Tibial artery (tissue), 4 donors: ENCODE results near the gene SLC41A3.
A peak's percentile ranks its signal among the peaks of the same experiment; 100 is the strongest.
"Not testable (repeated sequence)": the region's sequence is repeated elsewhere in the genome, so short reads cannot be mapped to it uniquely, and the experiment has no call there.

Experiments used
- DNase-seq, 2 donors: peaks; one replicate each; pipeline ENCODE4 v3.0.0-alpha.2; 2019
- H3K27ac ChIP-seq, 2 donors: fragments of 200-600 bp; sonication (generic) in 1 of 2; 1 replicate in 1 of 2; 2 replicates in 1 of 2; pipeline ENCODE4 v1.5.1; 2018 to 2019; ENCODE audit warnings: mild to moderate bottlenecking in 1 of 2
- H3K27me3 ChIP-seq, 2 donors: fragments of 200-600 bp; sonication (generic) in 1 of 2; one replicate each; pipeline versions ENCODE4 v1.5.1 to v1.6.0; 2016 to 2019
- H3K36me3 ChIP-seq, 3 donors: fragments of 200-600 bp; sonication (generic) in 2 of 3; one replicate each; pipeline ENCODE4 v1.5.1; 2016 to 2019; ENCODE audit warnings: mild to moderate bottlenecking in 2 of 3
- H3K4me1 ChIP-seq, 4 donors: fragments of 200-600 bp; sonication (generic) in 2 of 4; 1 replicate in 3 of 4; 2 replicates in 1 of 4; pipeline ENCODE4 v1.5.1; 2016 to 2019
- H3K4me3 ChIP-seq, 2 donors: fragments of 200-600 bp; sonication (generic) in 1 of 2; 1 replicate in 1 of 2; 2 replicates in 1 of 2; pipeline ENCODE4 v1.5.1; 2018 to 2019; ENCODE audit warnings: mild to moderate bottlenecking in 2 of 2
- H3K9me3 ChIP-seq, 3 donors: fragments of 200-600 bp; sonication (generic) in 1 of 3; one replicate each; pipeline ENCODE4 v1.5.1; 2016 to 2019
- CTCF ChIP-seq, 2 experiments: fragments of 200-600 bp in 1 of 2; fragments of 450-650 bp in 1 of 2; IDR thresholded peaks; one replicate each; pipeline ENCODE4 v1.5.1; 2017 to 2019; ENCODE audit warnings: antibody characterized with exemption in 2 of 2, mild to moderate bottlenecking in 1 of 2, moderate library complexity in 1 of 2
- intact Hi-C: fragments of 100-400 bp; cut with DNase I; formaldehyde crosslinking; loops from one replicate; pipeline ENCODE4 v1.15.0; 2023; ENCODE audit warnings: low total_unique reads

The SLC41A3 gene

GRCh38 chr3:126002189-126002588 lies 81.7 kb downstream of the SLC41A3 start:
- DNase-seq = no peak

GRCh38 chr3:125996751-125997150 lies 87.2 kb downstream of the SLC41A3 start:
- H3K36me3 ChIP-seq, intact Hi-C loops, H3K4me1 ChIP-seq, H3K27ac ChIP-seq, H3K4me3 ChIP-seq, DNase-seq, H3K27me3 ChIP-seq: not testable (repeated sequence)
- peaks cover 0 to 37% (median 0%) of the 10 kb centered on the region in 3 donors for H3K9me3 ChIP-seq

More at GRCh38 chr3:126002189-126002588, 81.7 kb downstream of the SLC41A3 start:
- Histone ChIP-seq H3K27ac (no peak overlapping the region), H3K27me3 (no peaks in the 10 kb centered on the region), H3K9me3 (peaks cover 0 to 44% (median 0%) of the 10 kb centered on the region in 3 donors), H3K4me1 (no peaks in the 10 kb centered on the region), H3K4me3 (no peak overlapping the region), H3K36me3 (peaks cover 8 to 30% (median 20%) of the 10 kb centered on the region in 3 donors)
- TF ChIP-seq CTCF (IDR thresholded peaks at IDR 0.05) = no peak
- intact Hi-C loops = no loop called here

- Histone ChIP-seq H3K27ac (peak overlapping the region; percentile 77 to 86), H3K36me3 (no peaks in the 10 kb centered on the region), H3K4me3 (peak overlapping the region; percentile 55 to 75), H3K9me3 (no peaks in the 10 kb centered on the region), H3K27me3 (no peaks in the 10 kb centered on the region), H3K4me1 (peaks cover 0 to 8% (median 0%) of the 10 kb centered on the region in 4 donors)
- peak; percentile 91 to 92 for DNase-seq
- no peak for TF ChIP-seq CTCF (IDR thresholded peaks at IDR 0.05)
- intact Hi-C loops = loop anchor here (5.0 kb wide), 1 partner anchor 222 kb away; no protein-coding TSS in a partner anchor
Measured at GRCh38 chr3:125990253-125990970, 93.5 kb downstream of the SLC41A3 start.

GRCh38 chr3:125984951-125985350 lies 99.0 kb downstream of the SLC41A3 start:
- H3K9me3 ChIP-seq, H3K4me1 ChIP-seq, H3K27me3 ChIP-seq, H3K36me3 ChIP-seq, H3K27ac ChIP-seq, H3K4me3 ChIP-seq, intact Hi-C loops, DNase-seq: not testable (repeated sequence)

- DNase-seq, H3K4me1 ChIP-seq, intact Hi-C loops, H3K36me3 ChIP-seq, H3K4me3 ChIP-seq, H3K27me3 ChIP-seq, H3K27ac ChIP-seq, H3K9me3 ChIP-seq: not testable (repeated sequence)
Measured at GRCh38 chr3:125977104-125977503, 106.8 kb downstream of the SLC41A3 start.

GRCh38 chr3:125976003-125976390 lies 107.9 kb downstream of the SLC41A3 start:
- H3K36me3 ChIP-seq, intact Hi-C loops, H3K27me3 ChIP-seq, H3K4me3 ChIP-seq, H3K9me3 ChIP-seq, H3K27ac ChIP-seq, DNase-seq: not testable (repeated sequence)
- peaks cover 0 to 16% (median 3%) of the 10 kb centered on the region in 4 donors for H3K4me1 ChIP-seq

- H3K27ac ChIP-seq = not testable (repeated sequence)
Measured at GRCh38 chr3:125975245-125976002, 108.5 kb downstream of the SLC41A3 start.

More at GRCh38 chr3:125975245-125976002, 108.5 kb downstream of the SLC41A3 start:
- H3K27me3 ChIP-seq, DNase-seq, H3K4me3 ChIP-seq, H3K9me3 ChIP-seq, intact Hi-C loops, H3K36me3 ChIP-seq: not testable (repeated sequence)
- peaks cover 0 to 16% (median 3%) of the 10 kb centered on the region in 4 donors for H3K4me1 ChIP-seq
